GM10266 (cell line): ENCODE data around the gene CAT.
"Not testable (repeated sequence)": the region's sequence is repeated elsewhere in the genome, so short reads cannot be mapped to it uniquely, and the experiment has no call there.

Experiments
- DNase-seq: peaks from one replicate; pipeline ENCODE4 v3.0.0; 2012; ENCODE audit errors: extremely low spot score
- CTCF ChIP-seq: IDR thresholded peaks from 2 replicates; pipeline ENCODE4 v1.5.1; 2012; ENCODE audit warnings: mild to moderate bottlenecking, low read depth; ENCODE audit not compliant: control insufficient read depth, insufficient read depth; ENCODE audit errors: missing control alignments

Gene CAT

GRCh38 chr11:34413263-34413662, 25.5 kb upstream of the CAT start:
- no peak for DNase-seq
- TF ChIP-seq CTCF = no peak

- TF ChIP-seq CTCF = no peak
- DNase-seq = no peak
These were observed 23.2 kb upstream of the CAT start for GRCh38 chr11:34415538-34415937.

DNA sequence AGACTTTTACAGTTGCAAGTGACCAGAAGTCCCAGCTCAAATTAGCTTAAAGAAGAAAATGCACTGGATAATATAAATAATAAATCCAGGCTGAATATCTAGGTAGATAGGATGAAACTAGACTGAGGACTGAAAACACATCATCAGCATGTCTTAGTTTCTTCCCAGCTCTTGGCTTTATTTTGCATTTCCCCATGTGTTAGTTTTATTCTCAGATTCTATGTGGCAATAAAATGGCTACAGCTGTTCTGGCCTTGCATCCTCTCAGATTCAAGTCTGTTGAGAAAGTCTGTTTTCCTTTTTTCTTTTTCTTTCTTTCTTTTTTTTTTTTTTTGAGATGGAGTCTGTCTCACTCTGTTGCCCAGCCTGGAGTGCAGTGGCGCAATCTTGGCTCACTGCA, 22.6 kb upstream of the CAT start:
- no peak for DNase-seq
- no peak for TF ChIP-seq CTCF

- no peak for DNase-seq
- no peak for TF ChIP-seq CTCF
These were observed 22.0 kb upstream of the CAT start for GRCh38 chr11:34416766-34417165.

DNA sequence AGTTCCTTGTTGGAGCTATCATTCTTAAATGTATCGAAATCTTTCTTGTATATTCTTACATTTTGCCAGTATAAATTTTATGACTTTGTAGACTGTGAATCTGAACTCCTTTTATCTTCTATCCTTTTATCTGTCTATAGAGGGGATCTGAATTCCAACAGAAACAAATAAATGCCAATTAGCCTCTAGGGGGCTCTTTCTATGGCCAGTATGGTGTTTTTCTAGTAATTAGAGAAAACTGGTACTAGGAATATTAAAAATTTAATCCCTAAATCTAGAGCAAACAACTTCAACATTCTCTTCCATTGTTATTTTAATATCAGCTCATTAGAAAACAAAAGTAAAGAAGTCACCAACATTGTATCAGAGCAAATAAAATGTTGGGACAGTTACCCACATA, 21.5 kb upstream of the CAT start:
- no peak for TF ChIP-seq CTCF
- no peak for DNase-seq

DNA sequence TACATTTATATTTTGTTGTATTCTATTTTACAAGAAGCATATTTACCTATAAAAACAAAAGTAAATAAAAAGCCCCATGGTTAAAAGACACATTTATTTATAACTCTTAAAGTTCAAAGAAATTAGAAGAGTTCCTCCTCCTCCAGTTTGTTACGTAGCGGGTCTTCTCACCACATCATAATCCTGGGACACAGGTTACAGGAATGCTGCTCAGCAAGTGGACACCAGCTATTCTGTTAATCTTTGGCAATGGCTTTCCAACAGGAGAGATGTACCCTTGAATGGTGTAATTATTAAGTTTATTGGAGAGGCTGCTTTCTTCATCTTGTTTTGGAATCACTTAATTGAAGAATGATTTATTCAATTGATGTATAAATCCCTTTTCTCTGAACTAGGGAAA, 19.6 kb upstream of the CAT start:
- DNase-seq = no peak
- TF ChIP-seq CTCF = no peak

GRCh38 chr11:34423300-34423699, 15.4 kb upstream of the CAT start:
- no peak for TF ChIP-seq CTCF

GRCh38 chr11:34424826-34425225, 13.9 kb upstream of the CAT start:
- DNase-seq = not testable (repeated sequence)

More at GRCh38 chr11:34423300-34423699, 15.4 kb upstream of the CAT start:
- no peak for DNase-seq
